GM23338 (cell line): Measurements from ENCODE around the gene MAPK8. TPM values are rescaled to one million over a fixed set of nuclear protein-coding genes. Genes with fewer than 3 reads are reported as not detected.
A peak's percentile ranks its signal among the peaks of the same experiment; 100 is the strongest.

Source experiments
- ATAC-seq: fragments of 200-7000 bp; cut with Tn5 transposase; 3 replicates; pipeline ENCODE4 v1.9.1; 2020
- DNase-seq: peaks from one replicate; pipeline ENCODE4 v3.0.0-alpha.2; 2015; ENCODE audit warnings: low spot score
- H2AFZ ChIP-seq: fragments of 200-600 bp; sonication (generic); 2 replicates; pipeline ENCODE4 v1.8.0; 2016; ENCODE audit warnings: antibody characterized with exemption, mild to moderate bottlenecking, moderate library complexity
- H3F3A ChIP-seq: fragments of 200-600 bp; sonication (generic); replicated peaks from 2 replicates; pipeline ENCODE4 v1.8.0; 2017; ENCODE audit warnings: antibody characterized with exemption, mixed run types, low read depth
- H3K27ac ChIP-seq: fragments of 200-600 bp; sonication (generic); 2 replicates; pipeline ENCODE4 v1.6.1; 2016; ENCODE audit warnings: low read depth
- H3K27me3 ChIP-seq: fragments of 200-600 bp; sonication (generic); 2 replicates; pipeline ENCODE4 v1.8.0; 2016; ENCODE audit warnings: mild to moderate bottlenecking, mixed run types, moderate library complexity; ENCODE audit not compliant: insufficient read depth
- H3K36me3 ChIP-seq: fragments of 200-600 bp; sonication (generic); 2 replicates; pipeline ENCODE4 v1.8.0; 2016; ENCODE audit warnings: mild to moderate bottlenecking; ENCODE audit not compliant: insufficient read depth
- H3K4me1 ChIP-seq: fragments of 200-600 bp; sonication (generic); 2 replicates; pipeline ENCODE4 v1.8.0; 2016; ENCODE audit warnings: mild to moderate bottlenecking, moderate library complexity; ENCODE audit not compliant: insufficient read depth
- H3K4me2 ChIP-seq: fragments of 200-600 bp; sonication (generic); 2 replicates; pipeline ENCODE4 v1.7.1; 2017; ENCODE audit warnings: mixed run types
- H3K4me3 ChIP-seq: fragments of 200-600 bp; sonication (generic); 2 replicates; pipeline ENCODE4 v1.6.1; 2016; ENCODE audit warnings: mixed run types
- H3K79me2 ChIP-seq: fragments of 200-600 bp; sonication (generic); replicated peaks from 2 replicates; pipeline ENCODE4 v1.8.0; 2017; ENCODE audit warnings: mild to moderate bottlenecking; ENCODE audit not compliant: insufficient read depth
- H3K9me2 ChIP-seq: fragments of 200-600 bp; sonication (generic); 2 replicates; pipeline ENCODE4 v1.8.0; 2017; ENCODE audit not compliant: insufficient read depth
- H4K20me1 ChIP-seq: fragments of 200-600 bp; sonication (generic); replicated peaks from 2 replicates; pipeline ENCODE4 v1.8.0; 2017; ENCODE audit warnings: mild to moderate bottlenecking; ENCODE audit not compliant: insufficient read depth
- H3K27ac Mint-ChIP-seq: 2 replicates; pipeline ENCODE4 v1.8.0; 2020; ENCODE audit warnings: inconsistent platforms, mild to moderate bottlenecking, moderate library complexity, mixed read lengths
- H3K27me3 Mint-ChIP-seq: 3 replicates; pipeline ENCODE4 v1.8.0; 2022; ENCODE audit warnings: low read depth, mild to moderate bottlenecking, moderate library complexity, mixed read lengths, inconsistent platforms; ENCODE audit not compliant: insufficient read depth, poor library complexity
- H3K36me3 Mint-ChIP-seq: 3 replicates; pipeline ENCODE4 v1.8.0; 2021; ENCODE audit warnings: low read depth, mild to moderate bottlenecking, inconsistent platforms, moderate library complexity, mixed read lengths
- H3K4me1 Mint-ChIP-seq: 3 replicates; pipeline ENCODE4 v1.8.0; 2020; ENCODE audit warnings: mild to moderate bottlenecking, inconsistent platforms, mixed read lengths
- H3K4me3 Mint-ChIP-seq: 3 replicates; pipeline ENCODE4 v1.8.0; 2021; ENCODE audit warnings: moderate library complexity, mild to moderate bottlenecking, inconsistent platforms, mixed read lengths
- H3K9me3 Mint-ChIP-seq: 3 replicates; pipeline ENCODE4 v1.8.0; 2020; ENCODE audit warnings: moderate library complexity, mild to moderate bottlenecking, inconsistent platforms, mixed read lengths
- CREB1 ChIP-seq: fragments of 250-450 bp; sonication (Bioruptor Pico); IDR thresholded peaks from 2 replicates; pipeline ENCODE4 v1.5.0; 2020; ENCODE audit warnings: low read depth, mild to moderate bottlenecking, moderate library complexity
- CTCF ChIP-seq, 2 experiments: fragments of 200-600 bp in 1 of 2; sonication (generic) in 1 of 2; conservative IDR thresholded peaks; 2 replicates each; pipeline versions ENCODE4 v1.5.1 to v1.6.1; 2016 to 2017; ENCODE audit warnings: antibody characterized with exemption in 2 of 2, low read depth in 2 of 2, mild to moderate bottlenecking in 2 of 2, moderate library complexity in 1 of 2
- EZH2 ChIP-seq: fragments of 200-600 bp; sonication (generic); IDR thresholded peaks from one replicate; pipeline ENCODE4 v1.8.0; 2017; ENCODE audit warnings: antibody characterized with exemption, mild to moderate bottlenecking, low read depth; ENCODE audit not compliant: unreplicated experiment
- EZH2phosphoT487 ChIP-seq: fragments of 200-600 bp; sonication (generic); IDR thresholded peaks from one replicate; pipeline ENCODE4 v1.8.1; 2018; ENCODE audit warnings: antibody characterized with exemption; ENCODE audit not compliant: unreplicated experiment
- JUNB ChIP-seq: IDR thresholded peaks from one replicate; pipeline ENCODE4 v1.6.1; 2016; ENCODE audit warnings: antibody characterized with exemption; ENCODE audit not compliant: unreplicated experiment
- NANOG ChIP-seq: IDR thresholded peaks from 2 replicates; pipeline ENCODE4 v1.6.1; 2016; ENCODE audit warnings: antibody characterized with exemption, borderline replicate concordance
- POLR2AphosphoS5 ChIP-seq: IDR thresholded peaks from 2 replicates; pipeline ENCODE4 v1.6.1; 2016; ENCODE audit warnings: antibody characterized with exemption, low read depth
- REST ChIP-seq: IDR thresholded peaks from one replicate; pipeline ENCODE4 v1.6.1; 2018; ENCODE audit warnings: antibody characterized with exemption; ENCODE audit not compliant: unreplicated experiment
- STAT1 ChIP-seq: IDR thresholded peaks from one replicate; pipeline ENCODE4 v1.6.1; 2016; ENCODE audit warnings: antibody characterized with exemption; ENCODE audit not compliant: unreplicated experiment
- ZNF114 ChIP-seq: fragments of 250-450 bp; sonication (Bioruptor Pico); IDR thresholded peaks from 2 replicates; pipeline ENCODE4 v1.5.0; 2020; ENCODE audit warnings: mild to moderate bottlenecking, moderate library complexity
- ZNF331 ChIP-seq: fragments of 250-450 bp; sonication (Bioruptor Pico); IDR thresholded peaks from 2 replicates; pipeline ENCODE4 v1.5.0; 2020; ENCODE audit warnings: low read depth, mild to moderate bottlenecking, moderate library complexity
- polyA plus RNA-seq: library from polyadenylated mRNA; unstranded; fragments of >200 nt; fragmentation: Nextera tagmentation; extraction: Ambion mirVana; gene quantifications from 2 replicates; pipeline ENCODE4 v1.2.1, GENCODE V29; 2016
- total RNA-seq: library from RNA; depleted of rRNA; stranded (reverse); fragments of >200 nt; shearing (Covaris generic); gene quantifications from 2 replicates; pipeline ENCODE4 v1.2.3, GENCODE V29; 2014
- TF ChIP-seq, protein P1 (sequence below): IDR thresholded peaks from 2 replicates; pipeline ENCODE4 v1.6.1; 2016; ENCODE audit warnings: antibody characterized with exemption
- TF ChIP-seq, protein P2 (sequence below): fragments of 250-450 bp; sonication (Bioruptor Pico); IDR thresholded peaks from 2 replicates; pipeline ENCODE4 v1.5.0; 2020; ENCODE audit warnings: mild to moderate bottlenecking, moderate library complexity

The MAPK8 gene
- total and polyA plus RNA-seq, 2 experiments from 2014 or later, result 52.4 to 73.6 TPM

GRCh38 chr10:48470115-48470892 lies 163.8 kb downstream of the MAPK8 start:
- no peak overlapping the region for H3K27ac ChIP-seq
- no peaks in the 10 kb centered on the region for H3K9me2 ChIP-seq
- no peaks in the 10 kb centered on the region for H3K79me2 ChIP-seq
- H3K4me3 ChIP-seq, result no peak overlapping the region
- 0 out of 2 replicates have a peak, but pooled peaks cover 3% of the 10 kb centered on the region for H3F3A ChIP-seq
- Mint-ChIP-seq H3K36me3 (peaks cover 7% of the 10 kb centered on the region; the same call in 2 of the 3 replicates), H3K27me3 (peaks cover 8% of the 10 kb centered on the region), H3K27ac (no peak overlapping the region), H3K9me3 (peaks cover 4% of the 10 kb centered on the region; the same call in 1 of the 3 replicates), H3K4me3 (no peak overlapping the region), H3K4me1 (peaks cover 15% of the 10 kb centered on the region)
- no peak overlapping the region for H3K4me2 ChIP-seq
- H3K36me3 ChIP-seq, result no peaks in the 10 kb centered on the region
- peak; percentile 30 for DNase-seq
- no peaks in the 10 kb centered on the region; the same call in 1 of the 2 replicates for H4K20me1 ChIP-seq
- no peak overlapping the region for H2AFZ ChIP-seq
- no peak for TF ChIP-seq ZNF114 (CRISPR knock-in tag)
- TF ChIP-seq CTCF (conservative IDR thresholded peaks at IDR 0.05; ENCODE audit: low read depth in 2 of 2), result no peak
- TF ChIP-seq REST, result no peak
- TF ChIP-seq ZNF331 (CRISPR knock-in tag), result no peak
- no peak for TF ChIP-seq EZH2phosphoT487
- TF ChIP-seq, protein P1, sequence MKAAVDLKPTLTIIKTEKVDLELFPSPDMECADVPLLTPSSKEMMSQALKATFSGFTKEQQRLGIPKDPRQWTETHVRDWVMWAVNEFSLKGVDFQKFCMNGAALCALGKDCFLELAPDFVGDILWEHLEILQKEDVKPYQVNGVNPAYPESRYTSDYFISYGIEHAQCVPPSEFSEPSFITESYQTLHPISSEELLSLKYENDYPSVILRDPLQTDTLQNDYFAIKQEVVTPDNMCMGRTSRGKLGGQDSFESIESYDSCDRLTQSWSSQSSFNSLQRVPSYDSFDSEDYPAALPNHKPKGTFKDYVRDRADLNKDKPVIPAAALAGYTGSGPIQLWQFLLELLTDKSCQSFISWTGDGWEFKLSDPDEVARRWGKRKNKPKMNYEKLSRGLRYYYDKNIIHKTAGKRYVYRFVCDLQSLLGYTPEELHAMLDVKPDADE, result no peak
- no peak for TF ChIP-seq JUNB
- no peak for TF ChIP-seq EZH2
- TF ChIP-seq STAT1, result no peak
- TF ChIP-seq CREB1 (CRISPR knock-in tag), result no peak
- no peak for TF ChIP-seq NANOG
- TF ChIP-seq POLR2AphosphoS5, result no peak
- TF ChIP-seq, protein P2, sequence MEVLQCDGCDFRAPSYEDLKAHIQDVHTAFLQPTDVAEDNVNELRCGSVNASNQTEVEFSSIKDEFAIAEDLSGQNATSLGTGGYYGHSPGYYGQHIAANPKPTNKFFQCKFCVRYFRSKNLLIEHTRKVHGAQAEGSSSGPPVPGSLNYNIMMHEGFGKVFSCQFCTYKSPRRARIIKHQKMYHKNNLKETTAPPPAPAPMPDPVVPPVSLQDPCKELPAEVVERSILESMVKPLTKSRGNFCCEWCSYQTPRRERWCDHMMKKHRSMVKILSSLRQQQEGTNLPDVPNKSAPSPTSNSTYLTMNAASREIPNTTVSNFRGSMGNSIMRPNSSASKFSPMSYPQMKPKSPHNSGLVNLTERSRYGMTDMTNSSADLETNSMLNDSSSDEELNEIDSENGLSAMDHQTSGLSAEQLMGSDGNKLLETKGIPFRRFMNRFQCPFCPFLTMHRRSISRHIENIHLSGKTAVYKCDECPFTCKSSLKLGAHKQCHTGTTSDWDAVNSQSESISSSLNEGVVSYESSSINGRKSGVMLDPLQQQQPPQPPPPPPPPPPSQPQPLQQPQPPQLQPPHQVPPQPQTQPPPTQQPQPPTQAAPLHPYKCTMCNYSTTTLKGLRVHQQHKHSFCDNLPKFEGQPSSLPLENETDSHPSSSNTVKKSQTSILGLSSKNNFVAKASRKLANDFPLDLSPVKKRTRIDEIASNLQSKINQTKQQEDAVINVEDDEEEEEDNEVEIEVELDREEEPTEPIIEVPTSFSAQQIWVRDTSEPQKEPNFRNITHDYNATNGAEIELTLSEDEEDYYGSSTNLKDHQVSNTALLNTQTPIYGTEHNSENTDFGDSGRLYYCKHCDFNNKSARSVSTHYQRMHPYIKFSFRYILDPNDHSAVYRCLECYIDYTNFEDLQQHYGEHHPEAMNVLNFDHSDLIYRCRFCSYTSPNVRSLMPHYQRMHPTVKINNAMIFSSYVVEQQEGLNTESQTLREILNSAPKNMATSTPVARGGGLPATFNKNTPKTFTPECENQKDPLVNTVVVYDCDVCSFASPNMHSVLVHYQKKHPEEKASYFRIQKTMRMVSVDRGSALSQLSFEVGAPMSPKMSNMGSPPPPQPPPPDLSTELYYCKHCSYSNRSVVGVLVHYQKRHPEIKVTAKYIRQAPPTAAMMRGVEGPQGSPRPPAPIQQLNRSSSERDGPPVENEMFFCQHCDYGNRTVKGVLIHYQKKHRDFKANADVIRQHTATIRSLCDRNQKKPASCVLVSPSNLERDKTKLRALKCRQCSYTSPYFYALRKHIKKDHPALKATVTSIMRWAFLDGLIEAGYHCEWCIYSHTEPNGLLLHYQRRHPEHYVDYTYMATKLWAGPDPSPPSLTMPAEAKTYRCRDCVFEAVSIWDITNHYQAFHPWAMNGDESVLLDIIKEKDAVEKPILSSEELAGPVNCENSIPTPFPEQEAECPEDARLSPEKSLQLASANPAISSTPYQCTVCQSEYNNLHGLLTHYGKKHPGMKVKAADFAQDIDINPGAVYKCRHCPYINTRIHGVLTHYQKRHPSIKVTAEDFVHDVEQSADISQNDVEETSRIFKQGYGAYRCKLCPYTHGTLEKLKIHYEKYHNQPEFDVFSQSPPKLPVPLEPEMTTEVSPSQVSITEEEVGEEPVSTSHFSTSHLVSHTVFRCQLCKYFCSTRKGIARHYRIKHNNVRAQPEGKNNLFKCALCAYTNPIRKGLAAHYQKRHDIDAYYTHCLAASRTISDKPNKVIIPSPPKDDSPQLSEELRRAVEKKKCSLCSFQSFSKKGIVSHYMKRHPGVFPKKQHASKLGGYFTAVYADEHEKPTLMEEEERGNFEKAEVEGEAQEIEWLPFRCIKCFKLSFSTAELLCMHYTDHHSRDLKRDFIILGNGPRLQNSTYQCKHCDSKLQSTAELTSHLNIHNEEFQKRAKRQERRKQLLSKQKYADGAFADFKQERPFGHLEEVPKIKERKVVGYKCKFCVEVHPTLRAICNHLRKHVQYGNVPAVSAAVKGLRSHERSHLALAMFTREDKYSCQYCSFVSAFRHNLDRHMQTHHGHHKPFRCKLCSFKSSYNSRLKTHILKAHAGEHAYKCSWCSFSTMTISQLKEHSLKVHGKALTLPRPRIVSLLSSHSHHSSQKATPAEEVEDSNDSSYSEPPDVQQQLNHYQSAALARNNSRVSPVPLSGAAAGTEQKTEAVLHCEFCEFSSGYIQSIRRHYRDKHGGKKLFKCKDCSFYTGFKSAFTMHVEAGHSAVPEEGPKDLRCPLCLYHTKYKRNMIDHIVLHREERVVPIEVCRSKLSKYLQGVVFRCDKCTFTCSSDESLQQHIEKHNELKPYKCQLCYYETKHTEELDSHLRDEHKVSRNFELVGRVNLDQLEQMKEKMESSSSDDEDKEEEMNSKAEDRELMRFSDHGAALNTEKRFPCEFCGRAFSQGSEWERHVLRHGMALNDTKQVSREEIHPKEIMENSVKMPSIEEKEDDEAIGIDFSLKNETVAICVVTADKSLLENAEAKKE (CRISPR knock-in tag), result no peak
- H3K27me3 ChIP-seq, result peaks cover 14% of the 10 kb centered on the region
- peaks cover 7% of the 10 kb centered on the region; the same call in 1 of the 2 replicates for H3K4me1 ChIP-seq
- peak; percentile 21 for ATAC-seq
